HCT116 (cell line): ENCODE data around the gene SNORC. TPM values are rescaled to one million over a fixed set of nuclear protein-coding genes. Genes with fewer than 3 reads are reported as not detected.

Experiments
- ATAC-seq: fragments of 200-7000 bp; cut with Tn5 transposase; 2 replicates; pipeline ENCODE4 v1.9.1; 2020; ENCODE audit warnings: mild to moderate bottlenecking, moderate library complexity
- BruUV-seq: library from RNA; stranded (reverse); fragments of 400-500 nt; replicated peaks from 2 replicates; lab custom pipeline; 2021; lab: Mats Ljungman, UMichigan
- CTCF ChIA-PET: fragments of 300-600 bp; sonication (Branson Sonifier 250); formaldehyde crosslinking; loops from one replicate; lab custom pipeline; 2021; ENCODE audit warnings: antibody characterized with exemption; lab: Charles Lee
- POLR2A ChIA-PET: fragments of 300-600, 350-600 bp; sonication (Branson Sonifier 250); formaldehyde crosslinking; loops from one replicate; lab custom pipeline; 2021; ENCODE audit warnings: antibody characterized with exemption; lab: Charles Lee
- RAD21 ChIA-PET, 2 experiments: fragments of 300-600 bp; sonication (Branson Sonifier 250); formaldehyde crosslinking; loops; one replicate each; lab custom pipeline; 2023; ENCODE audit warnings: low total read pairs in 2 of 2; ENCODE audit not compliant: uncharacterized antibody in 2 of 2, unreplicated experiment in 2 of 2, low non-redundant PET in 1 of 2; lab: Charles Lee
- DNase-seq: peaks from one replicate; pipeline ENCODE4 v3.0.0-alpha.2; 2010; ENCODE audit warnings: low read depth, low spot score
- H2AFZ ChIP-seq: fragments of 200-600 bp; shearing (Covaris generic), sonication (generic); 2 replicates; pipeline ENCODE4 v1.6.1; 2017; ENCODE audit warnings: low read depth, mixed run types, mixed read lengths, antibody characterized with exemption, low read length; ENCODE audit not compliant: poor library complexity, severe bottlenecking
- H3K27ac ChIP-seq: 2 replicates; pipeline ENCODE4 v1.5.1; 2012; ENCODE audit warnings: low read depth, low read length
- H3K27me3 ChIP-seq: fragments of 200-600 bp; sonication (generic); 2 replicates; pipeline ENCODE4 v1.6.1; 2016; ENCODE audit warnings: mixed run types, low read length, mixed read lengths; ENCODE audit not compliant: insufficient read depth
- H3K36me3 ChIP-seq, 2 experiments: fragments of 200-500 bp in 1 of 2; fragments of 200-600 bp in 1 of 2; sonication (Bioruptor generic) in 1 of 2; sonication (generic) in 1 of 2; 2 replicates each; pipeline versions ENCODE4 v1.5.1 to v1.6.1; 2014 to 2016; ENCODE audit warnings: low read length in 2 of 2, inconsistent platforms in 1 of 2, mixed read lengths in 1 of 2, mixed run types in 1 of 2; ENCODE audit not compliant: insufficient read depth in 2 of 2, control insufficient read depth in 1 of 2
- H3K4me1 ChIP-seq, 2 experiments: fragments of 200-600 bp in 1 of 2; sonication (generic) in 1 of 2; 2 replicates each; pipeline versions ENCODE4 v1.5.1 to v1.6.1; 2012 to 2017; ENCODE audit warnings: low read length in 2 of 2, inconsistent platforms in 1 of 2, mild to moderate bottlenecking in 1 of 2, mixed read lengths in 1 of 2, mixed run types in 1 of 2, moderate library complexity in 1 of 2; ENCODE audit not compliant: insufficient read depth in 2 of 2, control insufficient read depth in 1 of 2
- H3K4me2 ChIP-seq: fragments of 200-600 bp; sonication (generic); 2 replicates; pipeline ENCODE4 v1.6.1; 2017; ENCODE audit warnings: mixed run types, low read length, mixed read lengths
- H3K4me3 ChIP-seq, 2 experiments: fragments of 200-600 bp in 1 of 2; sonication (generic) in 1 of 2; replicated peaks in 1 of 2; 2 replicates each; pipeline ENCODE4 v1.5.1; 2011 to 2016; ENCODE audit warnings: low read length in 2 of 2, control low read depth in 1 of 2, low read depth in 1 of 2, mild to moderate bottlenecking in 1 of 2, mixed read lengths in 1 of 2, mixed run types in 1 of 2
- H3K79me2 ChIP-seq: fragments of 200-600 bp; sonication (generic); 2 replicates; pipeline ENCODE4 v1.6.1; 2017; ENCODE audit warnings: mild to moderate bottlenecking, mixed run types, low read length, moderate library complexity, mixed read lengths; ENCODE audit not compliant: insufficient read depth
- H3K9ac ChIP-seq: fragments of 200-600 bp; sonication (generic); 2 replicates; pipeline ENCODE4 v1.6.1; 2016; ENCODE audit warnings: low read length, mixed read lengths
- H3K9me2 ChIP-seq: fragments of 200-600 bp; sonication (generic), shearing (Covaris generic); 2 replicates; pipeline ENCODE4 v1.6.1; 2017; ENCODE audit warnings: mixed run types, mild to moderate bottlenecking, moderate library complexity; ENCODE audit not compliant: insufficient read depth
- H3K9me3 ChIP-seq, 2 experiments: fragments of 200-500 bp in 1 of 2; fragments of 200-600 bp in 1 of 2; sonication (Bioruptor generic) in 1 of 2; sonication (generic) in 1 of 2; 2 replicates each; pipeline ENCODE4 v1.6.1; 2014 to 2017; ENCODE audit warnings: low read length in 2 of 2, mixed read lengths in 2 of 2, inconsistent platforms in 1 of 2, low read depth in 1 of 2, mild to moderate bottlenecking in 1 of 2, mixed run types in 1 of 2, moderate library complexity in 1 of 2; ENCODE audit not compliant: control insufficient read depth in 1 of 2, insufficient read depth in 1 of 2
- H4K20me1 ChIP-seq: fragments of 200-600 bp; sonication (generic), shearing (Covaris generic); 2 replicates; pipeline ENCODE4 v1.6.1; 2017; ENCODE audit warnings: mixed run types, mild to moderate bottlenecking, moderate library complexity; ENCODE audit not compliant: insufficient read depth
- CBX3 ChIP-seq: IDR thresholded peaks from 2 replicates; pipeline ENCODE4 v1.6.1; 2012; ENCODE audit warnings: low read depth
- CEBPB ChIP-seq: IDR thresholded peaks from 2 replicates; pipeline ENCODE4 v1.6.1; 2012; ENCODE audit warnings: low read depth
- EGR1 ChIP-seq: IDR thresholded peaks from 2 replicates; pipeline ENCODE4 v1.6.1; 2012; ENCODE audit warnings: low read depth
- ELF1 ChIP-seq: IDR thresholded peaks from 2 replicates; pipeline ENCODE4 v1.6.1; 2012; ENCODE audit warnings: low read depth, borderline replicate concordance
- EZH2 ChIP-seq: fragments of 200-600 bp; sonication (generic); IDR thresholded peaks from 2 replicates; pipeline ENCODE4 v1.6.1; 2017; ENCODE audit warnings: antibody characterized with exemption, mixed run types
- EZH2phosphoT487 ChIP-seq: fragments of 200-600 bp; IDR thresholded peaks from 2 replicates; pipeline ENCODE4 v1.6.1; 2018; ENCODE audit warnings: antibody characterized with exemption, borderline replicate concordance
- FOSL1 ChIP-seq: IDR thresholded peaks from 2 replicates; pipeline ENCODE4 v1.6.1; 2012; ENCODE audit warnings: low read depth
- JUND ChIP-seq: IDR thresholded peaks from 2 replicates; pipeline ENCODE4 v1.6.1; 2012
- MAX ChIP-seq: IDR thresholded peaks from 2 replicates; pipeline ENCODE4 v1.6.1; 2012
- POLR2A ChIP-seq: IDR thresholded peaks from 2 replicates; pipeline ENCODE4 v1.7.0; 2011; ENCODE audit warnings: borderline replicate concordance; ENCODE audit not compliant: insufficient read depth, insufficient read length; ENCODE audit errors: extremely low read depth
- POLR2AphosphoS5 ChIP-seq: IDR thresholded peaks from 2 replicates; pipeline ENCODE4 v1.6.1; 2011; ENCODE audit warnings: mild to moderate bottlenecking, low read depth, low read length, moderate library complexity
- RAD21 ChIP-seq: IDR thresholded peaks from 2 replicates; pipeline ENCODE4 v1.6.1; 2012; ENCODE audit warnings: low read depth, mild to moderate bottlenecking
- REST ChIP-seq: IDR thresholded peaks from 2 replicates; pipeline ENCODE4 v1.6.1; 2012; ENCODE audit warnings: low read depth
- SIN3A ChIP-seq: IDR thresholded peaks from 2 replicates; pipeline ENCODE4 v1.6.1; 2012; ENCODE audit warnings: low read depth
- SP1 ChIP-seq: IDR thresholded peaks from 2 replicates; pipeline ENCODE4 v1.6.1; 2012; ENCODE audit warnings: low read depth
- SRF ChIP-seq: IDR thresholded peaks from 2 replicates; pipeline ENCODE4 v1.6.1; 2012; ENCODE audit warnings: low read depth
- TCF7L2 ChIP-seq: IDR thresholded peaks from 2 replicates; pipeline ENCODE4 v1.7.0; 2011; ENCODE audit warnings: borderline replicate concordance, inconsistent platforms; ENCODE audit not compliant: insufficient read depth, insufficient read length; ENCODE audit errors: extremely low read depth
- YY1 ChIP-seq: IDR thresholded peaks from 2 replicates; pipeline ENCODE4 v1.6.1; 2011; ENCODE audit warnings: low read length, low read depth, moderate library complexity, mild to moderate bottlenecking; ENCODE audit not compliant: insufficient replicate concordance; ENCODE audit errors: extremely low read depth
- ZBTB33 ChIP-seq: IDR thresholded peaks from 2 replicates; pipeline ENCODE4 v1.6.1; 2011; ENCODE audit warnings: mild to moderate bottlenecking, low read length, moderate library complexity; ENCODE audit not compliant: insufficient replicate concordance; ENCODE audit errors: extremely low read depth
- ZFX ChIP-seq: fragments of 450-650 bp; IDR thresholded peaks from 2 replicates; pipeline ENCODE4 v1.6.1; 2017
- ZNF274 ChIP-seq: fragments of 200-500 bp; sonication (Bioruptor generic); IDR thresholded peaks from 2 replicates; pipeline ENCODE4 v1.6.1; 2014; ENCODE audit warnings: mild to moderate bottlenecking, low read depth, low read length, inconsistent platforms
- intact Hi-C: fragments of 100-400 bp; cut with micrococcal nuclease; formaldehyde crosslinking; loops from 2 replicates; pipeline ENCODE4 v1.10.0; 2022
- total RNA-seq: library from RNA; stranded (reverse); gene quantifications from one replicate; pipeline ENCODE4 v1.2.1, GENCODE V29; 2021; ENCODE audit not compliant: unreplicated experiment

The SNORC gene
- total RNA-seq, 1 experiment from 2014 or later: 14.0 TPM

- peak; percentile 58 for ATAC-seq
- H3K9ac ChIP-seq: peak overlapping the region; percentile 31; the same call in 1 of the 2 replicates
- H3K9me2 ChIP-seq: no peaks in the 10 kb centered on the region
- H3K36me3 ChIP-seq: peaks cover 11 to 16% of the 10 kb centered on the region in 2 experiments; a peak in 3 of 4 replicates
- no peaks in the 10 kb centered on the region for H3K79me2 ChIP-seq
- H2AFZ ChIP-seq: no peak overlapping the region
- DNase-seq: peak; percentile 78
- RAD21 ChIA-PET: interaction anchor here (1.7 to 1.8 kb wide), 2 partner anchors 127 to 174 kb away, joined by 6 to 7 read pairs; no protein-coding TSS in a partner anchor
- H3K9me3 ChIP-seq: no peaks in the 10 kb centered on the region
- no peaks in the 10 kb centered on the region for H4K20me1 ChIP-seq
- peak overlapping the region in 1 of 2 experiments; percentile 41; a peak in 2 of 4 replicates for H3K4me3 ChIP-seq
- BruUV-seq: no TSS peak
- intact Hi-C loops: loop anchor here (5.0 kb wide), 1 partner anchor 128 kb away; no protein-coding TSS in a partner anchor
- peaks cover 54 to 64% of the 10 kb centered on the region in 2 experiments for H3K4me1 ChIP-seq
- H3K4me2 ChIP-seq: peak overlapping the region; percentile 75
- peak overlapping the region; percentile 72; the same call in 1 of the 2 replicates for H3K27ac ChIP-seq
- POLR2A ChIA-PET: interaction anchor here (1.0 to 2.0 kb wide), 2 partner anchors 393 to 397 kb away, joined by 4 to 5 read pairs; partner anchors contain the start of gene ATG16L1
- CTCF ChIA-PET: interaction anchor here (0.6 to 2.9 kb wide), 9 partner anchors 12 to 391 kb away, joined by 3 to 32 read pairs (median 4); partner anchors contain the start of gene SNORC
- H3K27me3 ChIP-seq: no peaks in the 10 kb centered on the region
- TF ChIP-seq YY1: no peak
- peak; percentile 64; the same call in 1 of the 2 replicates for TF ChIP-seq CEBPB
- peak; percentile 83 for TF ChIP-seq FOSL1
- peak; percentile 83 for TF ChIP-seq SP1
- no peak for TF ChIP-seq SIN3A
- no peak for TF ChIP-seq CBX3
- TF ChIP-seq TCF7L2: peak; percentile 30
- no peak for TF ChIP-seq ZFX
- no peak for TF ChIP-seq ELF1
- peak; percentile 84 for TF ChIP-seq JUND
- TF ChIP-seq SRF: no peak
- TF ChIP-seq POLR2AphosphoS5: peak; percentile 48
- TF ChIP-seq REST: no peak
- TF ChIP-seq RAD21: peak; percentile 28; the same call in 1 of the 2 replicates
- TF ChIP-seq ZNF274: no peak
- TF ChIP-seq EZH2: no peak
- peak; percentile 61 for TF ChIP-seq MAX
- no peak for TF ChIP-seq POLR2A
- no peak for TF ChIP-seq EZH2phosphoT487
- peak; percentile 99 for TF ChIP-seq EGR1
- no peak for TF ChIP-seq ZBTB33
Observed at GRCh38 chr2:232854082-232854481, 16.0 kb upstream of the SNORC start.
